ENCODE data around the gene AGTPBP1. TPM values are rescaled to one million over a fixed set of nuclear protein-coding genes. Genes with fewer than 3 reads are reported as not detected.

The AGTPBP1 gene
- total and polyA plus RNA-seq, 3 donors from 2014 or later = 26.3 to 45.7 (median 26.6) TPM

DNA sequence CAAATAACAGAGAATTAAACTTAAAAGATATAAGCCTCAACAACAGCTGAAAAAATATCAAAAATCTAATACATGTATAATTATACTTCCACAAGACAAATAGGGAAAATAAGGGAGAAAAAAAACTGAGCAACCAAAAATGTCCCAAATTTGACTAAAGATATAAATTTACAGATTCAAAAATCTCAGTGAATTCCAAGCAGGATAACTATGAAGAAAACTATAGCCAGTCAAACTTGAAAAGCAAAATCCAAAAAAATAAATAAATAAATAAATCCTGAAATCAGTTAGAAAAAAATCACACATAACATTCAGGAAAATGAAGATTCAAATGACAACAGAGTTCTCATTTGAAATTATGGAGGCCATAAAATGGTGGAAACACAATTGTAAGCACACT lies 56.7 kb downstream of the AGTPBP1 start:
- no peaks in the 10 kb centered on the region for H3K27me3 ChIP-seq
- intact Hi-C loops (cut with DNase I; ENCODE audit: low total_unique reads) = no loop called here
- H3K4me3 ChIP-seq = no peak overlapping the region
- no peaks in the 10 kb centered on the region for H3K36me3 ChIP-seq (ENCODE audit: low read depth, missing control alignments)
- no peak for TF ChIP-seq POLR2A (IDR thresholded peaks at IDR 0.05)
- TF ChIP-seq, protein P1, sequence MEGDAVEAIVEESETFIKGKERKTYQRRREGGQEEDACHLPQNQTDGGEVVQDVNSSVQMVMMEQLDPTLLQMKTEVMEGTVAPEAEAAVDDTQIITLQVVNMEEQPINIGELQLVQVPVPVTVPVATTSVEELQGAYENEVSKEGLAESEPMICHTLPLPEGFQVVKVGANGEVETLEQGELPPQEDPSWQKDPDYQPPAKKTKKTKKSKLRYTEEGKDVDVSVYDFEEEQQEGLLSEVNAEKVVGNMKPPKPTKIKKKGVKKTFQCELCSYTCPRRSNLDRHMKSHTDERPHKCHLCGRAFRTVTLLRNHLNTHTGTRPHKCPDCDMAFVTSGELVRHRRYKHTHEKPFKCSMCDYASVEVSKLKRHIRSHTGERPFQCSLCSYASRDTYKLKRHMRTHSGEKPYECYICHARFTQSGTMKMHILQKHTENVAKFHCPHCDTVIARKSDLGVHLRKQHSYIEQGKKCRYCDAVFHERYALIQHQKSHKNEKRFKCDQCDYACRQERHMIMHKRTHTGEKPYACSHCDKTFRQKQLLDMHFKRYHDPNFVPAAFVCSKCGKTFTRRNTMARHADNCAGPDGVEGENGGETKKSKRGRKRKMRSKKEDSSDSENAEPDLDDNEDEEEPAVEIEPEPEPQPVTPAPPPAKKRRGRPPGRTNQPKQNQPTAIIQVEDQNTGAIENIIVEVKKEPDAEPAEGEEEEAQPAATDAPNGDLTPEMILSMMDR (IDR thresholded peaks at IDR 0.05) = no peak
- H3K27ac ChIP-seq = no peak overlapping the region
- no peak for DNase-seq
- no peaks in the 10 kb centered on the region for H3K9me3 ChIP-seq
- no peaks in the 10 kb centered on the region for H3K4me1 ChIP-seq

DNA sequence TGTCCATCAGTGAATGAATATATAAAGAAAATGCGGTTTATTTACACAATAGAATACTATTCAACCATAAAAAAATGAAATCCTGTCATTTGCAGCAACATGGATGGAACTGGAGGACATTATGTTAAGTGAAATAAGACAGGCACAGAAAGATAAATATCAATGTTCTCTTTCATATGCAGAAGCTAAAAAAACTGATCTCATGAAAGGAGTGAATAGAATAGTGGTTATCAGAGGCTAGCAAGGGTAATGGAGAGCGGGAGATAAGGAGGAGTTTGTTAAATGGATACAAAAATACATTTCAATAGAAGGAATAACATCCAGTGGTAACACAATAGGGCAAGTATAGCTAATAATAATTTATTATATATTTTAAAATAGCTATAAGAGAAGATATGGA lies 65.0 kb downstream of the AGTPBP1 start:
- 75 to 80% methylated on average over 2 of the region's 2 CpGs for WGBS, 2 donors
- no peaks in the 10 kb centered on the region for H3K27me3 ChIP-seq
- no peaks in the 10 kb centered on the region for H3K4me1 ChIP-seq
- no peak overlapping the region for H3K27ac ChIP-seq
- DNase-seq = no peak
- no peaks in the 10 kb centered on the region for H3K36me3 ChIP-seq (ENCODE audit: low read depth, missing control alignments)
- no peaks in the 10 kb centered on the region for H3K9me3 ChIP-seq
- no peak for TF ChIP-seq POLR2A (IDR thresholded peaks at IDR 0.05)
- TF ChIP-seq, protein P1 (IDR thresholded peaks at IDR 0.05) = no peak
- intact Hi-C loops (cut with DNase I; ENCODE audit: low total_unique reads) = no loop called here
- H3K4me3 ChIP-seq = no peak overlapping the region

DNA sequence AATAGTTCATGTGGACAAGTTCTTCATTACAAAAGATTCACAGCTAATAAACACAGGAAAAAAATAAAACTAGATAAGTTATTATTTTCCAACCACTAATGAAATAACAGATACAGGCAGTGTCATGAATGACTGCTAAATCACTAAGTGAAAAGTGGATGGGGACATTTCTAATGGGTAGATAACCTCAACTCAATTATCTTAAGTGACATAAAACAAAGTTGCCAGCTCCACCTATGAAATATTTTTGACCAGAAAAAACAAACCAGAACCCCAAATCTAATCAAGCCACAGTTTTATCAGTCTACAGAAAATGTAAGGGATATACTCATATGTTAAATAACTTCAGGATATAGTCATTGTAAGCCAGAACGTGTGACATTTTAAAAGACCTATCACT lies 74.4 kb downstream of the AGTPBP1 start:
- TF ChIP-seq POLR2A (IDR thresholded peaks at IDR 0.05) = no peak
- TF ChIP-seq, protein P1 (IDR thresholded peaks at IDR 0.05) = no peak
- no peaks in the 10 kb centered on the region for H3K4me1 ChIP-seq
- no peaks in the 10 kb centered on the region for H3K36me3 ChIP-seq (ENCODE audit: low read depth, missing control alignments)
- DNase-seq = no peak
- H3K4me3 ChIP-seq = no peak overlapping the region
- 81 to 90% methylated on average over 1 of the region's 1 CpG for WGBS, 2 donors
- H3K27ac ChIP-seq = no peak overlapping the region
- intact Hi-C loops (cut with DNase I; ENCODE audit: low total_unique reads) = no loop called here
- no peaks in the 10 kb centered on the region for H3K9me3 ChIP-seq
- H3K27me3 ChIP-seq = no peaks in the 10 kb centered on the region

DNA sequence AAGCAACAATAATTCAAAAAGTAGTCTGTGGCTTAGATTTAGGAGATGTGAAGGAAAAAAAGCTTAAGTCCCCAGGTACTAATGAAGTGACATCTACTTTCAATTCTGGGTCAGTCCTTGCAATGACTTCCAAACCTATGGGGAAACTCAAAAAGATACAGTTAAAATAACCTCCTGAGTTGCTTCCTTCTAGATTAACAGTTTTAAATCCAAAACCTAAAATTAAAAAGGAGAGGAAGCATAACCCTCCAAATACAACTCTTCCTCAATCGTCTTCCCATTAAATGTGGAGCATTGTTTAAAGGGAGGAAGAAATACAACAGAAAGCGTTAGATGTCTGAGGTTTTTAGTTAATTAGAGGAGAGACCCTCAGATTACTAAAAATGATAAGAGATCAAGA lies 75.7 kb downstream of the AGTPBP1 start:
- Histone ChIP-seq H3K27ac (no peak overlapping the region), H3K4me1 (no peaks in the 10 kb centered on the region), H3K4me3 (no peak overlapping the region), H3K27me3 (no peaks in the 10 kb centered on the region), H3K9me3 (no peaks in the 10 kb centered on the region), H3K36me3 (ENCODE audit: low read depth, missing control alignments) (no peaks in the 10 kb centered on the region)
- WGBS, 2 donors = 90% methylated on average over 2 of the region's 2 CpGs
- intact Hi-C loops (cut with DNase I; ENCODE audit: low total_unique reads) = no loop called here
- DNase-seq = no peak
- no peak for TF ChIP-seq POLR2A (IDR thresholded peaks at IDR 0.05)
- TF ChIP-seq, protein P1 (IDR thresholded peaks at IDR 0.05) = no peak

DNA sequence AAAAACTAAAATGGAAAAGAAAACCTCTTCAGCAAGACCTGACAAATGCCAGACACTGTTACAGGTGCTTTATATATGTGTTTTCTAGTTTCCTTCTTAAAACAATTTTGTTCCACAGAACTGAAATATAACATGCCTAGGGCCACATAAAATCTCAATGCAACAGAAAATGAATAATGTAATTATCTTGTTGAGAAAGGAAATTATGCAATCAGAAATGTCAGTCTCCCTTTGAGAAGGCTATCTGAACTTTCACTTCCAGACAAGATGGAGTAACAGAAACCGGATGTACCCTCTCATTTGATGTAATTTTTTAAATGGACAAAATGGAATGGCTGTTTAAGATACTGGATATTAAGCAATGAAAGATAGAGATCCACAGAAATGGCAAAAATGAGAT lies 79.2 kb downstream of the AGTPBP1 start:
- H3K27ac ChIP-seq = no peak overlapping the region
- no peak for DNase-seq
- intact Hi-C loops (cut with DNase I; ENCODE audit: low total_unique reads) = no loop called here
- H3K4me3 ChIP-seq = no peak overlapping the region
- H3K27me3 ChIP-seq = no peaks in the 10 kb centered on the region
- no peaks in the 10 kb centered on the region for H3K36me3 ChIP-seq (ENCODE audit: low read depth, missing control alignments)
- H3K9me3 ChIP-seq = no peaks in the 10 kb centered on the region
- H3K4me1 ChIP-seq = no peaks in the 10 kb centered on the region
- 84% methylated on average over 1 of the region's 1 CpG for WGBS, 2 donors
- TF ChIP-seq, protein P1 (IDR thresholded peaks at IDR 0.05) = no peak
- no peak for TF ChIP-seq POLR2A (IDR thresholded peaks at IDR 0.05)
